ENCODE data around the gene DDIT4.
"Not testable (repeated sequence)": the region's sequence is repeated elsewhere in the genome, so short reads cannot be mapped to it uniquely, and the experiment has no call there.

DDIT4 gene

DNA sequence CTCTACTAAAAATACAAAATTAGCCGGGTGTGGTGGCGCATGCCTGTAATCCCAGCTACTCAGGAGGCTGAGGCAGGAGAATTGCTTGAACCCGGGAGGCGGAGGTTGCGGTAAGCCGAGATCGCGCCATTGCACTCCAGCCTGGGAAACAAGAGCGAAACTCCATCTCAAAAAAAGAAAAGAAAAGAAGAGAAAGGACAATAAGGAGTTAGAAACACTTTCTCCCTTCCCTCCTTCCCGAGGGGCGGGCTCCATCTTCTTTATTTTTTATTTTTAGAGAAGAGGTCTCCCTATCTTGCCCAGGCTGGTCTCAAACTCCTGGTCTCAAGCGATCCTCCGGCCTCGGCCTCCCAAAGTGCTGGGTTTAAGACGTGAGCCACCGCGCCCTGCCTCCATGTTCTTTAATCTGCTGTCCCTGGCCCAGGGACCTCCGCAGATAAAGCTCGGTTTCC is 23.1 kb downstream of the DDIT4 start:
- DNase-seq = not testable (repeated sequence)

DNA sequence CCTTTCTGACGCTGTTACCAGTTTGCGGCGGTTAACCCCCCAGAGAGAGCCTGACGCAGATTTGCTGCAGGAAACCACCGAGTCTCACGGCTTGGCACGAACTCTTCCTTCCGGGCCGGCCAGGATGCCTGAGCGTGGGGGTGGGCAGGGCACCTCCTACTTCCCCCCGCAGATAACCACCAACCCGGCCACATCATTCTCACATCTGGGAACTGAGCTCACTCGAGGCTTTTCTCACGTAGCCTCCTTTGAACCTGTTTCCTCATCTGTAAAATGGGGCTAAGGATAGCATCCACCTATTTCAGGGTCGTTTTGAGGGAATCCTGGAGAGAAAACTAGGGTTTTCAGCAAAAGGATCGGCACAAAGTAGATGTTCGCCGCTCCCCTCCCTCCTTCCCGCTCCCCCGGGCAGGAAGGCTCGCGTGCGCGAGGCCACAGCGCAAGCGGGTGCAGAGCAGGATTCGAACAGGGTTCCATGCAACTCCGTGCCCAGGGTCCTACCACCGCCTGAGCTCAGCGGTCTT is 23.6 kb downstream of the DDIT4 start:
- DNase-seq = peak; percentile 99

DNA sequence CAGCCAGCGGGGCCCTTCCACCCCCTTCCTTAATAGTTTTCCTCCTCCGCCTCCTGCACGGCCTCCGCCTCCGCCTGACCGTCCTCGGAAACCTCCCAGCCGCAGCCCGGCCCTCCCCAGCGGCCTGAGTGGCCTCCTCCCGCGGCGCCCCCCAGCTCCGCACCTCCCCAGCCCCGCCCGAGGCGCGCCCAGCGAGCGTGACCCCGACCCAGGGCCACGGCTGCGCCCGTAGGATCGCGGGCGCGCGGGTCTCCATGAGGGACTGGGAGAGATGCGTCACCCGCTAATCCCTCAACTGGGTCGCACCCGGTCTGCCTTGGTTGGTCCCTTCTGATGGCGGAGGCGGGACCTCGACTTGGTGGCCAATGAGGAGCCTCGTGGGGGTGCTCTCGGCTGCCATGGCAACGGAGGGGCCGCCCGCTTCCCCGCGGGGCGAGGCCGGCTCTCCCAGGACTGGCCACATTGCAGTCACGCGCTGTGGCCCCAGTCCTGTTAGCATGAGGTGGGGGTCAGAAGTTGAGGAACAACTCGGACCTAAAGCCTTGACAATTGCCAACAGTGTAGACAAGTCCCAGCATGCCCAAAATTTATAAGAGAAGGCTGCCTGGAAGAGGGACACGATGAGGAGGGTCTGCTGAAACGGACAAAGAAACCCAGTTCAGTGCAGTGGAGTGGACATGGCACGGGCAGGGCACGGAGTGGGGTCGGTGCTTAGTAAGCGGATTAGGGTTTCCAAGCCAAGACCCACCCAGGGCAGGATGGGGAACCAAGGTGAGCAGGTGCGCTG is 24.3 kb downstream of the DDIT4 start:
- DNase-seq = peak; percentile 98

DNA sequence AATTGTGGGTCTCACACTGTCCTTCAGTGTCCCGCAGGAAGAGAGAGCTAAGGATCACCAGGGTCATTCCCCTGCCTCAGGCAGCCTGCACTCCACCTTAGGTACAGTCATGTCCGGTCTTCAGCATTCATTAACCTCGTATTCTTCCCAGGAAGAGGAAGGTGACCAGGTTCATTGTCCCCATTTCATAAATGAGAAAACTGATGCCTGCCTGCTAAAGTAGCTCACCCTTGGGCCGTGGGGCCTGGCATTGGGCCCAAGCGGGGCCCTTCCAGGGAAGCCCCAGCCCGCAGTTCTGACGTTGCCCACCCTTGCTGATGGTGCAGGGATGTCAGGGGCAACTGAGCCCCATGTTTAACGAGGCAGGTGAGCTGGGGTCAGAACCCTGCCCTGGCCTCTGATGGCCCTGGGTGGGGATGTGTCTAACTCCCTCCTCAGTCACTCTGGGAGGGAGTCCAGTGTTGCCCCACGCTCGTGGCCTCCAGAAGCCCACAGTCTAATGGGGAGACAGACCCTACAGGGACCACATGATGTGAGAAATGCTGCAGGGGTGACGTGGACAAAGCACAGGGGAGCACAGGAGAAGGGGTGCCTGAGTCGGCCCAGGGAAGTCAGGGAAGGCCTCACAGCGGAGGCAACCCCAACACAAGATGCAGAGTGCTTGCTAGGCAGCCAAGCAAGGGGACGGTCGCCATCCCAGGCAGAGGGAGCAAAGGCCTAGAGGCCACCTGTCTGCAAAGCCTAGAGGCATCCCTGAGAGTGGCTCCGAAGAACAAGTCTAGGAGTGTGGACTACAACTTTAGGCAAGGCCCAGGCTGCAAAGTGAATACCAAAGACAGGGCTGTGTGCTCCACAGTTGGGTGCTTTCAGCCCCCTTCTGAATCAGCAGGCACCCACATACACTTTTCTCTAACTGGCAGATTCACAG is 25.1 kb downstream of the DDIT4 start:
- no peak for DNase-seq

DNA sequence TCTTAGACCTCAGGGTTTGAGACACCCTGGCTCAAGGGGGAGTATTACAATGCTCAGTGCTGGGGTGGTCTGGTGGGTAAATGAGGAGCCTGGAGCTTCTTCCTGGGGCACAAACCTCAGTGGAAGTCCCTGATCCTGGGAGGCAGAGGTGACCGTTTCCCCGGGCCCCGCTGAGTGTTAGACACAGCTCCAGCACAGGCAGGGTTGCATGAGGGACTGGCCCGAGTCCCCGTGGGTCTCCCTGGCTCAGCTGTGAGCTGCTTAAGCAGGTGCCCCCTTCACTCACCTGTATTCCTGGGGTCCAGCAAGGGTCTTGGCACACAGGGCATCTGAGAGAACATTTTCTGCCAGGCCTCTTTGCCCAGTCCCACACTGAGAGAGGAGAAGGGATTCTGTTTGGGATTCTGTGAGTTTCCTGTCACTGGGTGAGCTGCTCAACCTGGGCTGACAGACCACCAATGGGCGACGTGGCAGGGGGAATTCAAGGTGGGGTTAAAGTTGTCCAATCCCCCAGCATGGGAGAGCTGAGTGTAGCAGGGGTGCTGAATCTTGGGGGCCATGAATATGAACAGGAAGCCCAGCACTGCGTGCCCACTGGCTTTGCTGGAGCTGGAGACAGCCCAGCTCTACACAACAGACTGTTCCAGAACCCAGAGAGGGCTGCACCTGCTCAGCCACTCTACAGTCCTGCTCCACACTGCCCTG is 29.9 kb downstream of the DDIT4 start:
- DNase-seq = no peak

DNA sequence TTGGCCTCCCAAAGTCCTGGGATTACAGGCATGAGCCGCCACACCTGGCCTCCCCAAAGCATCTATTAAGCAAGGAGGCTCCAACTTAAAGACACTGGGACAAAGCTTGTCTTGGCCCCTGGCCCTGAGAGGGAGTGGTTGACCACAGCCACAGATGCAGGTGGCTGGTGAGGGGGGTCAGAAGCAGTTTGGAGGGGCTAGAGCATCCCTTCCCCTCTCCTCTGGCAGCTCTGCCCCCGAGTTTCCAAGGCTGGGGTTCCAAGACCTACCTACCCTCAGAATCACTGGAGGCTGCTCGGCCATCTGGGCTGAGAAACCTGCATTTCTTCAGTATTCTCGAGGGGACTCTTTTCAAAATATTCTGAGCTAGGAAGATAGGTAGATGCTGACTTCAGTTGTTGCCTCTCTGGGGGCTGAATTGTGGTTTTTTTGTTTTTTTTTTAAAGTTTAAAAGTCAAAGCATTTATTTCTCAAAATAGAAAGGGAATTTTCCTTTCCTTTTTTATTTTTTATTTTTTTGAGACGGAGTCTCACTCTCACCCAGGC is 32.6 kb downstream of the DDIT4 start:
- DNase-seq = no peak

DNA sequence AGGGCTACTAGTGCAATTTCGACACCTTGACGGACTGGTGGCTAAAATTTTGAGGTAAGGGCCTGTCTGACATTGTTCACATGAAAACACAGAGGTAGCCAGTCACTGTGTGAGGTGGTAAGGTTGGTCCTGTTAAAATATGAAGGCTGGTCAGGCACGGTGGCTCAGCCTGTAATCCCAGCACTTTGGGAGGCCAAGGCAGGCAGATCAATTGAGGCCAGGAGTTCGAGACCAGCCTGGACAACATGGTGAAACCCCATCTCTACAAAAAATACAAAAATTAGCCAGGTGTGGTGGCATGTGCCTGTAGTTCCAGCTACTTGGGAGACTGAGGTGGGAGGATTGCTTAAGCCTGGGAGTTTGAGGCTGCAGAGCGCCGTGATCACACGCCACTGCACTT is 34.0 kb downstream of the DDIT4 start:
- DNase-seq = not testable (repeated sequence)

DNA sequence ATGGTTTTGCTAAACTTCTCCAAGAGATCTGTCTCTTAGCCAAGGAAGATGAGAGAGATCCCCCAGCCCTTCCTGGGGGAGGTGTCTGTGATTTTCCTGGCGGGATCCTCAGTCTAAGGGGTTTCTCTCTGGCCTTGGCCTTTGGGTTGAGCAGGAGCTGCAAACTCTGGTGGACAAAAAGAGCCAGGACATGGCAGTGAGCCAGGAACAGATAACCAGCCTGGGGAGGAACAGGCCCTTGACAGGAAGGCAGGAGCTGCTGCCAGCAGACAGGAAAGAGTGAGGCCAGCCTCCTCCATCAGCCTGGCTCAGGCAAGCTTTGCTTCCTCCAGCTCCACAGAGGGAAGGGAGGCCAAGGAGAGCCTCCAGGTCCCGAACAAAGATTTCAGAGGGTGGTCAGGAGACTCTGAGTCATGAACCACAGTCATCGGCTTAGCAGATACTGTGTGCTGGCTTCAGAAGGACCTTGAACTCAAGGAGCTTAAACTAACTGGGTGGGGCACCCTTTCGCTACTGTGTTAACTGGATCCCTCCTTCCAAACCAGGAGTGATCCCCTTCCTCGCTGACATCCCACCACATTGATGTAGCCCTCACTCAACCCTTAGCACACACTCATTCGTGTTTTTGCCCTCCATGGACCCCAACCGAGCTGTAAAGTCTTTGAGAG is 34.7 kb downstream of the DDIT4 start:
- DNase-seq = peak; percentile 96

DNA sequence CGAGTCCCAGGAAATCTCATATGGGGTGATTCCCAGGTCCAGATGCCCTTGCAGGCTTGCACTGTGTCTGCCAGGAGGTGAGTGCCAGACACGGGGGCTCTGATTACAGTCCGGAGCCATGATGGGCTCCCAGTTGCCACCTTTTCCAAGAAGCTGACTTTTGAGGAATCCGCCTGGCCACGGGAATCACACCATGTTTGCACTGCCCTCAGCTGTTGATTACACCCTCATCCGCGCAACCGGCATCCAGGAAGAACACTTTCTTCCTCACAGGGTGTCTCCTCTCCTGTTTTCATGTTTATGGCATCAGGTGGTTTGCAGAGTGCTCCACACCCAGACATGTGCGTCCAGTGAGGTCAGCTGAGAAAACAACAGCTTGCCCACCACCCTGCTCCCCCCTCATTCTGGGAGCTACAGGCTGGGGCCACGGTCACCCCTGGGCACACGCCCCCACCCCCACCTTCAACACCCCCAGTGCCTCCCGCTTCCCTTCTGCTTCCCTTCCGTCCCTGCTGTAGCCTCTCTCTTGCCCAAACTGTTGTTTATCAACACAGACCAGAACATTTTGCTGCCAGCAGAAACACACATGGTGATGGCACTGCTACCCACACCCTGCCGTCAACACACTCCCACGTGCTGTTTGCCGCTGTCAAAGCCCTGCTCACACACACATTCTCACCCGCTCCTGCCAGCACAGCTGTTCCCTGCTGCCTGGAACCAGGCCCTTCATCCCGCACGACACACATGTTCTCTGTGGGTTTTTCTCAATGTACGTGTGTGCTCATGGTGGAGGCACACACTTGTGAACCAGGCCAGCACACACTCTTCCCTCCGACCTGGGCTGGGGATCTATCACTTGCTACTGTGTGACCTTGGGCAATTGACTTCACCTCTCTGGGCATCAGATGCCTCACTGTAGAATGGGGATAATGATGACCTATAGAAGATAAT is 35.8 kb downstream of the DDIT4 start:
- DNase-seq = no peak

DNA sequence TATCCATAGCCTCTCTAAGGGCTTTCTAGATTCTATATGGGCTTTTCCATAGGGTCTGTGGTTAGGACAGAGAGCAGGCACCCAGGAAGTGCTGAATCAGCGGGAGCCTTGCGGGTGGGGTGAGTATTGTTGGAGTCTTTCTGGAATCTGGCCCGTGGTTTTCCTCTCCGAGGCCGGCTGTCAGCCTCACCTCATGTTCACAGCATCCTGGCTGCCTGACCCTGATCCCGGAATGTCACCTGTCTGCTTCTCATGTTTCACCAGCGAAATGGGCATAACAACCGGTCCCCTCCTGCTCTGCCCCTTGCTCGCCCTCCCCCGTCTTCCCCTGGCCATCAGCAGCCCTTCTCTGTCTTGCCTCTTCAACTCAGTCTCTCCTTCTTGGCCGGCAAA is 36.5 kb downstream of the DDIT4 start:
- peak; percentile 71 for DNase-seq

DNA sequence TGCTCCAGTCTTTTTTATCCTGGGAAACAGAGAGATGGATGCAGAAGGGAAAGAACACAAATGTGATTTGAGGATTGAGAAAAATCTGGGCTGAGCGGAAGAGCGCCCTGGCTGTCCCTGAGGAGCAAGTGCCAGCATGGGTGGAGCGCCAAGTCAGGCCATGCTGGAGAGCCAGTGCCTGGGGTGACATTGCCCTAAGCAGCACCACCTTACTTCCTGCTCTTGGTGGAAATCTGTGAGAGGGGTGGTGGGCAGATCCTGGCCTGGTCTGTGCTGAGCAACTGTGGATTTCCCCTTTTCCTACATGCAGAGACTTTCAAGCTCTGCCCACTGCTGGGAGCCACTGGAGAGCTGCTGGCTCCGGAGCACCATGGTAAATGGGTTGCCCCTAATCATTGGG is 36.9 kb downstream of the DDIT4 start:
- peak; percentile 25 for DNase-seq

DNA sequence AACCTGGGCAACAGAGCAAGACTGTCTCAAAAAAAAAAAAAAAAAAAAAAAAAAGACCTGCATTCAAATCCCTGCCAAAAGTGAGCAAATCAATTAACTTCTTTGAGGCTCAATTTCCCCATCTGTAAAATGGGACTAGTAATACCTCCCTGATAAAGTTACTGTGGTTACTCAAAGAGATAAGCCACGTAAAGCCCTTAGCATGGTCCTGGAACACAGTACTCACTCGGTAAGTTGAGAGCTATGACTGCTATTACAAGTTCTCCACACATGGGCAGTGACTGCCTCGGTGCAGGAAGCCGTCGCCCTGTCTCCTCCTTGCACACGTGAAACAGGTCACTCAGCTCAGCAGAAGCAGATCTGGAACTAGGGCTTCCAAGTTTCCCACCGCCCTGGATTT is 37.9 kb downstream of the DDIT4 start:
- DNase-seq = no peak

DNA sequence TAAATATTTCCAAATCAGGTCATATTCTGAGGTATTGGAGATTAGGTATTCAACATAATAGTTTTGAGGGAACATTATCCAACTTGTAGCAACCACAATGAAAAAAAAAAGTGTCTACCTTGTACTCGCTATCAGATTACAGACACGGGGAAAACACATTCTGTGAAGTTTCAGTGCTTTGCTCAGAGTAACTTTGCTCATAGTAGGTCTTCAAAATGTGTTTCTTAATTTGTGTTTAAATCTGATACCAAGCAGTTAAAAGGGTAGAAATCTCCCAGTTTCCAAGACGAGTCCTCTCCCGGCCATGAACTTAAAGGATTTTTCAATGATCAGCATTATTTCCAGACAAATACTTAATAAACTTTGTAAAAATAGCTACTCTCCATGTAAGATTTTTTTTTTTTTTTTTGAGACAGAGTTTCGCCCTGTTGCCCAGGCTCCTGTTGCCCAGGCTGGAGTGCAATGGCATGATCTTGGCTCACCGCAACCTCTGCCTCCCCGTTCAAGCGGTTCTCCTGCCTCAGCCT is 39.2 kb downstream of the DDIT4 start:
- no peak for DNase-seq

DNA sequence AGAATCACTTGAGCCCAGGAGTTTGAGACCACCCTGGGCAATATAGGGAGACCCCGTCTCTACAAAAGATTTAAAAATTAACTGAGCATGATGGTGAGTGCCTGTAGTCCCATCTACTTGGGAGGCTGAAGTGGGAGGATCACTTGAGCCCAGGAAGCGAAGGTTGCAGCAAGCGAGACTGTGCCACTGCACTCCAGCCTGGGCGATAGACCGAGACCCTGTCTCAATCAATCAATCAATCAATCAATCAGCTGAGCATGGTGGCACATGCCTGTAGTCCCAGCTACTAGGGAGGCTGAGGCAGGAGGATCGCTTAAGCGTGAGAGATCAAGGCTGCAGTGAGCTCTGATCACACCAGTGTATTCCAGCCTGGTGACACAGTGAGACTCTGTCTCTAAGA is 40.5 kb downstream of the DDIT4 start:
- DNase-seq = no peak

DNA sequence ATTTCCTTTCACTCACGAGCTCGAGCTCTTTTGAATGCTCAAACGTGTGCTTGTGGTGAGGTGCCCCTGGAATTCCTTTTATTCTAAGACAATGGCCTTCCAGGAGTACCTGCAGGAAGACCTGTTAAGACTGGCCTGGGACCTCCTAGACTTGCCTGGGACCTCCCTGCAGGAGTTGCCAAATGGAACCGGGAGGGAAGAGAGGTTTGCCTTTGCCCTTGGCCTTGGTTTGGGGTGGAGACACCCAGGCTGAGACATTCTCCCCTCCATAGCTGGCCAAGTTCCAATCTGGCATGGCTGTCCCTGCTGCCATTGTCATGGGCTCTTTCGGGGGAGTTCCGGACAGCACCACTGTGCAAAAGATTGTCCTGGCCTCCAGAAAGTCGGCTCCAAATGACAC is 41.3 kb downstream of the DDIT4 start:
- no peak for DNase-seq

DNA sequence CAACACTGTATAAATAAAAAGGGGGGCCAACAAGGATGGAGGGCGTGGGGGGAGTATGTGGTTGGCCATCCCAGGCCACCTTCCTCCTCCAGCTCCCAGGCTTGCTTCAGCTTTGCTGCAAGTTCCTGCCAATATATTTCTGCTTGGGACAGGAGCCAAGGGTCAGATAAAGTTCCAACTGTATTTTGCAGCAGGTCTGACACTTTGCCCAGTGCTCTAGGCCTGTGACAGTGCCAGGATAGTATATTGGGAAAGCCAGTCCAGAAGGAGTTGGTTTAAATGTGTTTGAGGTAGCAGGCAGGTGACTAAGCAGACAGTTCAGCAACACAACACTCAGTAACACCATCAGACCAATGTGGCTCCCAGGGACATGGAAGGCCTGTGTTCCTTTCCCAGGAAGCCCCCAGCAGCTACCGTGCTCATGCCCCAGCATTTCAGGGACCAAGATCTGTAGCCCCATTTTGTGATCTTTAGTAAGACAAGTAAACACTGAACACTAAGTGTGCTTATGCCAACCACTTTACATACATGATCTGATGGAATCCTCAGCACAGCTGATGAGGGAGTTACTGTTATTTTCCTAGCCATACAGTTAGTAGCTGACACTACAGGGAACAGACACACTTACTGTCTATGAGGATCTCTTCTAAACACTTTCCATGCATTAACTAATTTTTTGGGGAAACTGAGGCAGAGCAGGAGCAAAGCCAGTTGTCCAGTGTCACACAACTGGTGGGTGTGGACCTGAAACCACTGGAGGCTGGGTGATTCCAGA is 42.1 kb downstream of the DDIT4 start:
- DNase-seq = no peak

DNA sequence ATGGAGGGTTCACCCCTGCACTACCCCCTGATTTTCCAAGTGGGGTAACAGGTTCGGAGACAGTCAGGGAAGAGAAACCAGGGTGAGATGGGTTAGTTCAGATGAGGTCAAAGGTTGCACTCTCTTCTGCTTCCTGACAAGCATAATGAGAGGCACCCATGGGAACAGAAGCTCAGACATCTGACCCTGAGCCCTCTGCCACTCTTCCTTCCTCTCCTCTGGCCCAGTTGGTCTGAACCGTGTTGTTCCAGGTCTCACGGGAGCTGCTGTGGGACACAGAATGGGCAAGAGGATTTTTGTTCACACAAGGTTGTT is 42.6 kb downstream of the DDIT4 start:
- no peak for DNase-seq

DNA sequence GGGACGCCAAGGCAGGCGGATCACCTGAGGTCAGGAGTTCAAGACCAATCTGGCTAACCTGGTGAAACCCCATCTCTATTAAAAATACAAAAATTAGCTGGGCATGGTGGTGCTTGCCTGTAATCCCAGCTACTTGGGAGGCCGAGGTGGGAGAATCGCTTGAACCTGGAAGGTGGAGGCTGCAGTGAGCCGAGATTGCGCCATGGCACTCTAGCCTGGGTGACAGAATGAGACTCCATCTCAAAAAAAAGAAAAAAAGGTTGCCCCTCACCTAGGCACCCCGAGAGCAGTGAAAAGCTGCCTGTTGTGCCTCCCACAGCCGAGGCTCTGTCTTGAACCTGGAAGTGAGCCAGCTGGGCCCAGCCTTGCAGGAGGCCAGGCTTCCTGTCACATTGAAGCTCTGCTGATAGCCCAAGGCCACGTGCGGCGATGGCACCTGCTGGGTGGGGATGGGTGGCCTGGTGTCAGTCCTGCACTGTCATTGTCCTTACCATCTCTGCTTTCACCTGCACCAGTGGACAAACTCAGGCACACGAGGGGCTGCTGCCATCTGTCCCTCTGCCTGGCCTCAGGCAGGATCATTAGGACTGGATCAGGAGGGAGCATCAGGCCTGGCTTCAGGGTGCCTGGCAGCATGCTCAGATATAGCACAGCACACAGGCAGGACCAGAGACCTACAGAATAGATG is 43.2 kb downstream of the DDIT4 start:
- no peak for DNase-seq

All from NCI-H226 (cell line).